Stimulated activated CD4-positive, alpha-beta T cell treated with anti-CD3 and anti-CD28 coated beads, Interleukin-4, amount 100 ng/mL, for 48 hours (primary cell): Measurements from ENCODE around the gene LCN12.

Experiments used
- DNase-seq, 2 donors: peaks; one replicate each; pipeline ENCODE4 v3.0.0-alpha.2; 2020; ENCODE audit warnings: low read depth in 2 of 2

The LCN12 gene

GRCh38 chr9:136944519-136945332 lies 7.3 kb upstream of the LCN12 start, which contains the start of the genes C8G and FBXW5:
Gene C8G (plus strand): TSS chr9:136945243. CDS start chr9:136945321, 78 bp downstream.
Gene FBXW5 (minus strand): TSS chr9:136944738. CDS start chr9:136944083, 655 bp downstream.
- peak; percentile 92 for DNase-seq

GRCh38 chr9:136945333-136946227 lies 6.5 kb upstream of the LCN12 start:
- no peak for DNase-seq

GRCh38 chr9:136946228-136947027 lies 5.6 kb upstream of the LCN12 start:
- DNase-seq, result no peak

- no peak for DNase-seq
These were observed 4.8 kb upstream of the LCN12 start for GRCh38 chr9:136947028-136947891.

GRCh38 chr9:136947955-136948510 lies 4.0 kb upstream of the LCN12 start:
- DNase-seq, result no peak

- no peak for DNase-seq
These were observed 2.7 kb upstream of the LCN12 start for GRCh38 chr9:136949239-136949816.

- DNase-seq, result peak; percentile 96
These were observed 2.0 kb upstream of the LCN12 start for GRCh38 chr9:136949817-136950655.

- DNase-seq, result no peak
These were observed 1.3 kb upstream of the LCN12 start for GRCh38 chr9:136950656-136951276.

- DNase-seq, result no peak
These were observed 313 bp downstream of the LCN12 start for GRCh38 chr9:136952321-136952850.

GRCh38 chr9:136952876-136953770 lies 1.1 kb downstream of the LCN12 start:
- no peak for DNase-seq

- DNase-seq, result no peak
These were observed 1.7 kb downstream of the LCN12 start for GRCh38 chr9:136953771-136954269.

GRCh38 chr9:136954270-136955083 lies 2.4 kb downstream of the LCN12 start:
- DNase-seq, result no peak

GRCh38 chr9:136955202-136955942 lies 3.3 kb downstream of the LCN12 start:
- DNase-seq, result no peak

GRCh38 chr9:136955943-136956335 lies 3.9 kb downstream of the LCN12 start:
- DNase-seq, result no peak

GRCh38 chr9:136956604-136957003 lies 4.5 kb downstream of the LCN12 start:
- no peak for DNase-seq

GRCh38 chr9:136957461-136957860 lies 5.4 kb downstream of the LCN12 start:
- no peak for DNase-seq
